ENCODE results near the gene PLCB4. TPM values are rescaled to one million over a fixed set of nuclear protein-coding genes. Genes with fewer than 3 reads are reported as not detected.

PLCB4 gene
- total RNA-seq, 1 donor from 2014 or later: 12.0 TPM

- no peaks in the 10 kb centered on the region for H3K36me3 ChIP-seq
- no peak overlapping the region for H3K4me3 ChIP-seq
- H3K4me1 ChIP-seq: peaks cover 24% of the 10 kb centered on the region
- no peaks in the 10 kb centered on the region for H3K27me3 ChIP-seq
- DNase-seq (ENCODE audit: extremely low spot score in 2 of 2): no peak
- H3K27ac ChIP-seq: no peak overlapping the region
- intact Hi-C loops (cut with DNase I): no loop called here
- TF ChIP-seq POLR2A (IDR thresholded peaks at IDR 0.05) (no peak), POLR2AphosphoS5 (IDR thresholded peaks at IDR 0.05; ENCODE audit: insufficient read depth in 1 of 2, low read depth in 1 of 2) (no peak), CTCF (IDR thresholded peaks at IDR 0.05) (no peak)
- H3K9me3 ChIP-seq: no peaks in the 10 kb centered on the region
Observed at GRCh38 chr20:9517297-9518162, 448.6 kb downstream of the PLCB4 start.

- H3K27me3 ChIP-seq: no peaks in the 10 kb centered on the region
- H3K27ac ChIP-seq: no peak overlapping the region
- H3K9me3 ChIP-seq: no peaks in the 10 kb centered on the region
- TF ChIP-seq POLR2AphosphoS5 (IDR thresholded peaks at IDR 0.05; ENCODE audit: insufficient read depth in 1 of 2, low read depth in 1 of 2) (no peak), CTCF (IDR thresholded peaks at IDR 0.05) (no peak), POLR2A (IDR thresholded peaks at IDR 0.05) (no peak)
- no peak for DNase-seq (ENCODE audit: extremely low spot score in 2 of 2)
- peaks cover 24% of the 10 kb centered on the region for H3K4me1 ChIP-seq
- H3K4me3 ChIP-seq: no peak overlapping the region
- H3K36me3 ChIP-seq: no peaks in the 10 kb centered on the region
- intact Hi-C loops (cut with DNase I): no loop called here
Observed at GRCh38 chr20:9518576-9519175, 449.8 kb downstream of the PLCB4 start.

GRCh38 chr20:9520086-9520485 lies 451.2 kb downstream of the PLCB4 start:
- TF ChIP-seq POLR2A (IDR thresholded peaks at IDR 0.05) (no peak), POLR2AphosphoS5 (IDR thresholded peaks at IDR 0.05; ENCODE audit: insufficient read depth in 1 of 2, low read depth in 1 of 2) (no peak), CTCF (IDR thresholded peaks at IDR 0.05) (no peak)
- Histone ChIP-seq H3K9me3 (no peaks in the 10 kb centered on the region), H3K27ac (no peak overlapping the region), H3K27me3 (no peaks in the 10 kb centered on the region), H3K4me3 (no peak overlapping the region), H3K4me1 (peaks cover 17% of the 10 kb centered on the region), H3K36me3 (no peaks in the 10 kb centered on the region)
- no peak for DNase-seq (ENCODE audit: extremely low spot score in 2 of 2)
- intact Hi-C loops (cut with DNase I): no loop called here

GRCh38 chr20:9523636-9524035 lies 454.7 kb downstream of the PLCB4 start:
- Histone ChIP-seq H3K9me3 (no peaks in the 10 kb centered on the region), H3K4me3 (no peak overlapping the region), H3K36me3 (no peaks in the 10 kb centered on the region), H3K27ac (no peak overlapping the region), H3K27me3 (no peaks in the 10 kb centered on the region), H3K4me1 (no peaks in the 10 kb centered on the region)
- intact Hi-C loops (cut with DNase I): no loop called here
- no peak for DNase-seq (ENCODE audit: extremely low spot score in 2 of 2)
- TF ChIP-seq CTCF (IDR thresholded peaks at IDR 0.05) (no peak), POLR2AphosphoS5 (IDR thresholded peaks at IDR 0.05; ENCODE audit: insufficient read depth in 1 of 2, low read depth in 1 of 2) (no peak), POLR2A (IDR thresholded peaks at IDR 0.05) (no peak)

Data from vagina (tissue), 2 donors.